AG04450 (cell line): ENCODE data around the gene C2orf68. TPM values are rescaled to one million over a fixed set of nuclear protein-coding genes. Genes with fewer than 3 reads are reported as not detected.
A peak's percentile ranks its signal among the peaks of the same experiment; 100 is the strongest.

Experiments
- CTCF ChIA-PET: fragments of 300-600, 350-600 bp; formaldehyde crosslinking; extraction: SDS; loops from one replicate; lab custom pipeline; 2022; ENCODE audit warnings: antibody characterized with exemption, inconsistent platforms; lab: Charles Lee
- POLR2A ChIA-PET: fragments of 350-600 bp; formaldehyde crosslinking; extraction: SDS; loops from one replicate; lab custom pipeline; 2021; ENCODE audit warnings: antibody characterized with exemption, inconsistent platforms; lab: Yijun Ruan, JAX
- DNase-seq: peaks from one replicate; pipeline ENCODE4 v3.0.0-alpha.2; 2011; ENCODE audit warnings: low read depth, low spot score
- H3K27ac ChIP-seq: one replicate; pipeline ENCODE4 v1.5.1; 2012; ENCODE audit warnings: low read depth, low read length, control low read depth
- H3K27me3 ChIP-seq: one replicate; pipeline ENCODE4 v1.6.0; 2012; ENCODE audit warnings: low read length; ENCODE audit not compliant: control insufficient read depth, insufficient read depth
- H3K4me3 ChIP-seq: 2 replicates; pipeline ENCODE4 v1.5.1; 2011; ENCODE audit warnings: mild to moderate bottlenecking, low read depth, low read length, control low read depth
- H3K9me3 ChIP-seq: 2 replicates; pipeline ENCODE4 v1.5.1; 2012; ENCODE audit warnings: low read length; ENCODE audit not compliant: control insufficient read depth, insufficient read depth
- CTCF ChIP-seq: IDR thresholded peaks from 2 replicates; pipeline ENCODE4 v1.5.1; 2011; ENCODE audit warnings: low read depth, low read length, control low read depth, inconsistent platforms
- polyA plus RNA-seq: library from polyadenylated mRNA; depleted of rRNA; stranded (reverse); fragments of >200 nt; gene quantifications from 2 replicates; pipeline ENCODE4 v1.2.3, GENCODE V29; 2011

C2orf68 gene
- polyA plus RNA-seq, 1 experiment: 17.8 TPM

GRCh38 chr2:85613717-85614515 lies 2.0 kb upstream of the C2orf68 start:
- POLR2A ChIA-PET: no interaction called here
- H3K4me3 ChIP-seq: no peak overlapping the region

GRCh38 chr2:85611217-85611704 lies 605 bp downstream of the C2orf68 start:
- Histone ChIP-seq H3K9me3 (peaks cover 4% of the 10 kb centered on the region; the same call in 1 of the 2 replicates), H3K4me3 (peak overlapping the region; percentile 78), H3K27me3 (no peaks in the 10 kb centered on the region), H3K27ac (peak overlapping the region; percentile 47)
- CTCF ChIA-PET: interaction anchor here (0.6 to 1.0 kb wide), 2 partner anchors 26 to 51 kb away, joined by 5 to 7 read pairs; no protein-coding TSS in a partner anchor
- no peak for DNase-seq
- POLR2A ChIA-PET: interaction anchor here (0.6 to 1.5 kb wide), 11 partner anchors 9 to 284 kb away, joined by 3 to 8 read pairs (median 4); partner anchors contain the start of genes ELMOD3, MAT2A, RETSAT and RNF181
- TF ChIP-seq CTCF: no peak

More at GRCh38 chr2:85613717-85614515, 2.0 kb upstream of the C2orf68 start:
- no peak overlapping the region for H3K27ac ChIP-seq
- DNase-seq: no peak
- CTCF ChIA-PET: interaction anchor here (0.5 kb wide), 1 partner anchor 17 kb away, joined by 3 read pairs; no protein-coding TSS in a partner anchor
- peaks cover 4% of the 10 kb centered on the region; the same call in 1 of the 2 replicates for H3K9me3 ChIP-seq
- H3K27me3 ChIP-seq: no peaks in the 10 kb centered on the region
- no peak for TF ChIP-seq CTCF

GRCh38 chr2:85607268-85608215 lies 4.3 kb downstream of the C2orf68 start:
- Histone ChIP-seq H3K27ac (no peak overlapping the region), H3K9me3 (peaks cover 4% of the 10 kb centered on the region; the same call in 1 of the 2 replicates), H3K27me3 (no peaks in the 10 kb centered on the region), H3K4me3 (no peak overlapping the region)
- DNase-seq: no peak
- no peak for TF ChIP-seq CTCF
- ChIA-PET POLR2A (interaction anchor here (1.0 kb wide), 1 partner anchor 9 kb away, joined by 9 read pairs; the partner anchor contains the start of gene USP39), CTCF (interaction anchor here (1.2 to 1.8 kb wide), 2 partner anchors 30 kb away, joined by 4 to 7 read pairs; no protein-coding TSS in a partner anchor)

GRCh38 chr2:85606116-85606455 lies 5.8 kb downstream of the C2orf68 start:
- no peak for DNase-seq
- POLR2A ChIA-PET: interaction anchor here (0.6 to 2.3 kb wide), 7 partner anchors 9 to 252 kb away, joined by 3 to 17 read pairs (median 4); partner anchors contain the start of genes ELMOD3, MAT2A, RETSAT and RNF181
- Histone ChIP-seq H3K9me3 (no peaks in the 10 kb centered on the region; the same call in 1 of the 2 replicates), H3K4me3 (no peak overlapping the region), H3K27me3 (no peaks in the 10 kb centered on the region), H3K27ac (peak overlapping the region; percentile 90)
- CTCF ChIA-PET: interaction anchor here (1.0 to 1.2 kb wide), 3 partner anchors 32 to 185 kb away, joined by 3 to 4 read pairs (median 3); partner anchors contain the start of gene MAT2A
- TF ChIP-seq CTCF: no peak
